HTR-8/SVneo (cell line): Measurements from ENCODE around the gene PEF1.

Experiments
- DNase-seq: peaks from one replicate; pipeline ENCODE4 v3.0.0; 2011; ENCODE audit warnings: low spot score, mixed read lengths; ENCODE audit not compliant: insufficient read length
- FAIRE-seq: peaks from 2 replicates; lab custom pipeline; 2011; peaks lifted over from hg19 to GRCh38; lab: Jason Lieb, UNC

PEF1 gene

GRCh38 chr1:31639543-31639942, 5.1 kb downstream of the PEF1 start:
- DNase-seq, result no peak
- no peak for FAIRE-seq

DNA sequence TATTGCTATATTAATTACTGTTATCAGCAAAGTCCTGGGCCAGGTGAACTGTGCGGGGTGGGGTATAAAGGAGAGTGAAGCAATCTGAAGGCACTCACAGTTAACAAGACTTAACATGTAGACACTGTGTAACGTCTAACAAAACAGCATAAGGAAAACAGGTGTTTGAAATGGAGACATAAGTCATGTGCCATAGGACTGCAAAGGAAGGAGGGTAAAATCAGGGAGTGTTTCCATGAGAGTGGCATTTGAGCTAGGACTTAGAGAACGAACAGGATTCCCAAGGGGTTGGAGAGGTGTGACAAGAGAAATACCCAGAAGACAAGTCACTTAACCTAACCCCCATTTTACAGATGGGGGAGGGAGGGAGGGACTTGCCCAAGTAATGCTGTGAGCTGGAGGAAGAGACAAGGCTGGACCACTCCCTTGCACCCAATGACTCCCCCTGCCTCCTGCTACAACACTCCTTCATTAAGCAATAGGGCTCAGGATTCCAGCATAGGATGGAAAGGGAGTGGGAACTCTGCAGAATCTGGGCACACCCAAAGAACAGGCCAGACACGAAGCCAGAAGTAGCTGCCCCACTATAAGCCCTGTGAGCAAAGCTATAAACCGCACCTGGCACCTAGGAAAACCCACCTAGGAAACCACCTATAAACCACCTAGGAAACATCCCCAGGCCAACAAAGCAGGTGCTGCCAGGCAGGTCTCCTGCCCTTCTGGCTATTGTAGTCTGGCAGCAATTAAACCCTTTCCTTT, 6.6 kb downstream of the PEF1 start:
- FAIRE-seq (no peak), DNase-seq (no peak)

DNA sequence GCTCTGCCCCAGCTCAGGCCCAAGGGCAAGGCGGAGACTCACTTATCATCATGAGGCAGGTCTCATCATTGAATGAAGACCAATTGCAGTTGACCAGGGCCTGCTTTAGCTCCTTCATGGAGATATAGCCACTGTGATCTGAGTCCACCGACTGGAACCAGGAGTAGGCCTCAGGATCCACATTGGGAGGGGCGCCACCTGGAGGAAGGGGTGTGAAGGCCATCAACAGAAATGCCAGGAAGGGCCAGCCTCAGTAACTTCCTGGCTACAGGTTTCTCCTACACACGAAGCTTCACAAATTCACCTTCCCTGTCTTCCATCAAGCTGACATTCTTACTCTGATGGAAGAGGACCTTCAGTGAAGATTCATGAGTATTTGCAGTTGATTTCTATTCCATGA, 11.6 kb downstream of the PEF1 start:
- no peak for FAIRE-seq
- no peak for DNase-seq

GRCh38 chr1:31632649-31633048, 12.0 kb downstream of the PEF1 start:
- no peak for DNase-seq
- FAIRE-seq, result no peak

GRCh38 chr1:31628931-31629556, 15.6 kb downstream of the PEF1 start:
- no peak for FAIRE-seq
- no peak for DNase-seq

GRCh38 chr1:31627930-31628559, 16.6 kb downstream of the PEF1 start:
- FAIRE-seq, result no peak

GRCh38 chr1:31627301-31627929, 17.3 kb downstream of the PEF1 start:
- no peak for DNase-seq
- no peak for FAIRE-seq

More at GRCh38 chr1:31627930-31628559, 16.6 kb downstream of the PEF1 start:
- DNase-seq, result no peak

DNA sequence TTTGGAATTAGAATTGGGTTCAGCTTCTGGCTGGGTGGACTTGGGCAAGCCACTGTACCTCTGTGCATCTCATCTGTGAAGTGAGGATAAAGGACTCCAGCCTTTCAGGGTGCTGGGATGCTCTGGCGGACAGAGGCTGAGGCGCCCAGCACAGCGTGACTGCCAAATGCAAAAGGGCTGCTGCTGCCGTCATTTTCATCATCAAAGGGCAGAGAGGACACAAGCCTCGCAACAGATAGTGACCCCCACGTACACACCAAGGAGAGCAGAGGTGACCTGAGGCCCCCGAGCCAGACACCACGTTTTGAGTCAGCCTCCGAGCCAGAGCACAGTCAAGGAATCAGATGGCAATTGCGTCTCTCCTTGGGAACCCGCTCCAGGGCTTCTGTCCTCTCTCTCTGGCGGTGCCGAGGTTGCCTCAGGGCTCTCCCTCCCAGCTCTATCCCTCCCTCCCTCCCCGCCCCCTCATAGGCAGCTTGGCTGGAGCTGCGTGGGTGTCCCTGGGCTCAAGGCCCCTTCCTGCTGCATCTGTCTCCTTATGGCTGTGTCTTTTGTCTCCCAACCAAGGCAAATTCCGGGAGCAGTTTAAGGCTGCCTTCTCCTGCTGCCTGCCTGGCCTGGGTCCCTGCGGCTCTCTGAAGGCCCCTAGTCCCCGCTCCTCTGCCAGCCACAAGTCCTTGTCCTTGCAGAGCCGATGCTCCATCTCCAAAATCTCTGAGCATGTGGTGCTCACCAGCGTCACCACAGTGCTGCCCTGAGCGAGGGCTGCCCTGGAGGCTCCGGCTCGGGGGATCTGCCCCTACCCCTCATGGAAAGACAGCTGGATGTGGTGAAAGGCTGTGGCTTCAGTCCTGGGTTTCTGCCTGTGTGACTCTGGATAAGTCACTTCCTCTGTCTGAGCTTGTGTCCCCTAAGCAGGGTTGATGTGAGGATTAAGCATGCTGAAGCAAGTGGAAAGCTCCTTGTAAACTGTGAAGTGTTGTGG, 18.2 kb downstream of the PEF1 start:
- DNase-seq (no peak), FAIRE-seq (no peak)

DNA sequence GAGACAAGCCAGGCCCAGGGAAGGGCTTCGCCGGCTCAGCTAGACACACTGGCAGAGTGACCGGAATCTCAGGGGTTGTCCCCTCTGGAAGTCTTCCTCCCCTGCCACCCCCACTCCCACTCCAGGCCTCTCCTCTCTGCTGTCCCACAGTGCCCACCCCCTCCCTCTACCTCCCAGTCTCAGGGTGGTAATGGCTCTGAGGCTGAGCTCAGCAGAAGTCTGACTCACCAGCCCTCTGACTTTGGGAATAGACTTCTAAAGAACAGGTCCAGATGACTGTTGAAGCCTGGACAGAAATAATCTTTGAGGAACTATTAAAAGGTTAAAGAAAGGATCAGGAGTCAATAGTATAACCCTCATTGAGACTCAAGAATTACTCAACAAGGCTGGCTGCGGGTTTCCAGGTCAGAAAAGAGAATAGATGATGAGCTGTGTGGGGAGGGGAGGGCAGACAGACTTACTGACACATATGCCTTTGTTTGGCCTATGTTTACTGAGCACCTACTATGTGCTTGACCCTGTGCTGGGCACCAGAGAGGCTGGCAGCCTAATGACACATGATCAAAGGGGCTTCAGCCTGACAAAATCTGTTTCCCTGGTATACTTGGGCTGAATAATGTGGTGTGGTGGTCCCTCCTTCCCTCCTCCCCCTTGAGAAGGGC, 19.0 kb downstream of the PEF1 start:
- no peak for FAIRE-seq
- no peak for DNase-seq

- FAIRE-seq (no peak), DNase-seq (no peak)
These were observed 19.8 kb downstream of the PEF1 start for GRCh38 chr1:31624731-31625514.

DNA sequence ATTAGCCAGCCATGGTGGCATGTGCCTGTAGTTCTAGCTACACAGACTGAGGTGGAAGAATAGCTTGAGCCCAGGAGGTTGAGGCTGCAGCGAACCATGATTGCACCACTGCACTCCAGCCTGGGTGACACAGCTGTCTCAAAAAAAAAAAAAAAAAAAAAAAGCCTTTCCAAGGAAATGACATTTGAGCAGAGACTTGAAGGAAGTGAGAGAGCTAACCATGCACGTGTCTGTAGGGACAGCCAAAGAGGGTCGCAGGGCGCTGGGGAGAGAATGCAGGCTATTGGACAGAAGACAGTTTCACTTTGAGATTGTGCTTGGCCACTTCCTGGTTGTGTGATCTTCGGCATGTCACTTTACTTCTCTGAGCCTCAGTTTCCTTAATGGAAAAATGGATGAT, 20.4 kb downstream of the PEF1 start:
- DNase-seq (no peak), FAIRE-seq (no peak)

- DNase-seq (no peak), FAIRE-seq (no peak)
These were observed 21.3 kb downstream of the PEF1 start for GRCh38 chr1:31623365-31623764.

DNA sequence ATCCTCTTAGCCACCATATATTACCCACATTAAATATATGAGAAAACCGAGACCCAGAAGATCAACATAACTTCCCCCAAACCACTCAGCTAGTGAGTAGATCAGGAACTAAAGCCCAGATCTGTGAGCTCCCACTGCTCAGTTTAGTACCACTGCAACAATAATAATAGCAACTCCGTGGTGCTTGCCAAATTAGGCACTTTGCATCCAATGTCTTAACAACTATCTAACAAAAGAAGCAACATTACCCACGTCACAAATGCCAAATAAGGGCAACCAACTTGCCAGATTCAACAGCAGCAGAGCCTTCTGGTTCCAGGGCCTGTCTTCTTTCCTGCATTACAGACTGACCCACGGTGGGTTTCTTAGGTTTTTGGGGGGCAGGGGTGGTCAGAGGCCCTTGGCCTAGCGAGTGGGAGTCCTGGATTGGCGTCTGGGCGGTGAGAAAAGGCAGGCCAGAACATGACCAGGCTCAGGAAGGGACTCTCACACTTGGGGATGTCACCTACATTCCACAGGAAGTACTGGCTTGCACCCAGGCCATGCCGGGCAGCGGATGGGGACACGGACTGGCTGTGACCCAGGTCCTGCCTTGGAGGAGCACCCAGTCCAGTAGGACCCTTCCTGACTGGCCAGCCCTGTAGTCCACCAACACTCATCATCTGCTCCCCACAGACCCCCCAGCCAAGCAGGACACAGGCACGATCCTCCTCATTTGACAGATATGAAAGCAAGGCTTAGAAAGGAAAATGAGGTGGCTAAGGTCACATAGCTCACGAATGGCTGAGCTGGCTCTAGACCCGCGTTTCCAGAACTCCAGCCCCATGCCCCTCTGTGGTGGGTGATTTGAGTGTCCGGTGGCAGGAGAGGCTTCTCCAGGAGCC, 22.6 kb downstream of the PEF1 start:
- no peak for FAIRE-seq

DNA sequence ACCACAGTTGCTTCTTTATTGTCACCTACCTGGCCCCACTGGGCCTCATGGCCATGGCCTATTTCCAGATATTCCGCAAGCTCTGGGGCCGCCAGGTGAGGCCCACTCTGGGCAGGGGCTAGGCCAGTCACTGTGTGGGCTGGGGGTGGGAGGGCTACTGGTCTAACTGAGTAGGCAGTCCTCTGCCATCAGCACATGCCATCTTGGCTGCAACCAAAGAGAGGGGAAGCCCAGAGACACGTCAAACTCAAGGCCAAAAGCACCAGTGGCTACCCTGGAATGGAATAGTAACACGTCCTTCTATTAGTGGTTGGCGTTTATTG, 23.2 kb downstream of the PEF1 start:
- FAIRE-seq (no peak), DNase-seq (no peak)

More for the DNA sequence above, 22.6 kb downstream of the PEF1 start:
- DNase-seq, result no peak

- FAIRE-seq, result no peak
- no peak for DNase-seq
These were observed 23.8 kb downstream of the PEF1 start for GRCh38 chr1:31620631-31621497.

DNA sequence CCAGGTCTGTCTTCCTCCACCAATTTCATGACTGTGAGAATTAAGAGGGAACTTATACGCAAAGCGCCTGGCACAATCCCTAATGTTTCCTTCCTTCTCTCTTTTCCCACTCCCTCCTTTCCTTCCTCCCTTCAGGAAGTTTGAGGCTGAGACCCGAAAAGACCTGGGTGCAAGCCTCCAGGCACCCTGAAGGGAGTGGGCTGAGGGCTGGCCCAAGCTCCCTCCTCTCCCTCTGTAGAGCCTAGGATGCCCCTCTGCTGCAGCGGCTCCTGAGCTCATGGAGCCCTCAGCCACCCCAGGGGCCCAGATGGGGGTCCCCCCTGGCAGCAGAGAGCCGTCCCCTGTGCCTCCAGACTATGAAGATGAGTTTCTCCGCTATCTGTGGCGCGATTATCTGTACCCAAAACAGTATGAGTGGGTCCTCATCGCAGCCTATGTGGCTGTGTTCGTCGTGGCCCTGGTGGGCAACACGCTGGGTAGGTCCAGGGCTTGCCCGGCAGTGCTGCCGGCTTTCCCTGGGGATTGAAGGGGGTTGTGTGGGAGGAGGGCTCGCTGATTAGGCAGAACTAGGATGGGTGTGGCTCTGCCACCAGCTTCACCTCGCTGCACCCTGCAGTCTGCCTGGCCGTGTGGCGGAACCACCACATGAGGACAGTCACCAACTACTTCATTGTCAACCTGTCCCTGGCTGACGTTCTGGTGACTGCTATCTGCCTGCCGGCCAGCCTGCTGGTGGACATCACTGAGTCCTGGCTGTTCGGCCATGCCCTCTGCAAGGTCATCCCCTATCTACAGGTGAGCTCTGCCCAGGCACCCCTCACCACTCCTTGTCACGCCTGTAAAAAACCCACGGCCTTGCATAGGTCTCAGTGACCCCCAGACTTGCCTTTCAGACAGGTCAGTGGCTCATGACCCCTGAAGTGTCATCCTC, 25.5 kb downstream of the PEF1 start:
- FAIRE-seq (no peak), DNase-seq (no peak)
